Right lobe of liver (tissue), 6 donors: ENCODE data around the gene ANKRD37. TPM values are rescaled to one million over a fixed set of nuclear protein-coding genes. Genes with fewer than 3 reads are reported as not detected.

ENCODE experiments used
- ATAC-seq, 4 donors: fragments of 200-7000 bp; cut with Tn5 transposase; one replicate each; pipeline ENCODE4 v1.9.1; 2020; ENCODE audit warnings: mild to moderate bottlenecking in 4 of 4, moderate library complexity in 4 of 4
- DNase-seq, 3 donors: peaks; one replicate each; pipeline ENCODE4 v3.0.0-alpha.2; 2020
- H3K27ac ChIP-seq, 3 donors: fragments of 200-600 bp; one replicate each; pipeline ENCODE4 v1.8.0; 2022
- H3K27me3 ChIP-seq, 2 donors: fragments of 200-600 bp; one replicate each; pipeline ENCODE4 v1.8.0; 2022
- H3K36me3 ChIP-seq, 4 donors: fragments of 200-600 bp; sonication (generic) in 1 of 4; one replicate each; pipeline versions ENCODE4 v1.5.1 to v1.8.0; 2017 to 2022; ENCODE audit warnings: control low read depth in 1 of 4
- H3K4me1 ChIP-seq, 4 donors: fragments of 200-600 bp; sonication (generic) in 1 of 4; one replicate each; pipeline versions ENCODE4 v1.5.1 to v1.8.0; 2017 to 2022; ENCODE audit warnings: control low read depth in 1 of 4
- H3K4me3 ChIP-seq, 3 donors: fragments of 200-600 bp; one replicate each; pipeline ENCODE4 v1.8.0; 2022
- H3K9me3 ChIP-seq, 4 donors: fragments of 200-600 bp; sonication (generic) in 1 of 4; one replicate each; pipeline versions ENCODE4 v1.5.1 to v1.8.0; 2017 to 2022; ENCODE audit warnings: control low read depth in 1 of 4
- POLR2A ChIP-seq: fragments of 450-650 bp; IDR thresholded peaks from one replicate; pipeline ENCODE4 v1.6.1; 2017; ENCODE audit warnings: antibody characterized with exemption, mild to moderate bottlenecking
- WGBS: methylation state at CpG from one replicate; pipeline ENCODE4 v1.1.6; 2018; ENCODE audit warnings: low coverage, low lambda C conversion rate; ENCODE audit not compliant: insufficient coverage; ENCODE audit errors: missing lambda C conversion rate; 5-methylcytosine and 5-hydroxymethylcytosine counted together
- intact Hi-C, 2 donors: fragments of 100-400 bp; cut with DNase I; formaldehyde crosslinking; loops; one replicate each; pipeline versions ENCODE4 v1.11.2 to v1.14.1; 2022
- long read RNA-seq: library from polyadenylated mRNA; unstranded; transcript quantifications from one replicate; pipeline ENCODE4 v2.0.0, GENCODE V29; 2019
- total RNA-seq, 6 experiments: library from RNA; depleted of rRNA in 2 of 6; stranded (reverse); fragments of >200 nt in 2 of 6; fragmentation: NEBNext Ultra II Directional in 3 of 6; extraction: Animal tissue kit (Norgen Biotek cat#: 25700) in 3 of 6; gene quantifications; one replicate each; pipeline versions ENCODE4 v1.1.0 to v1.2.4, GENCODE V29; 2016 to 2023
- TF ChIP-seq, protein P1 (sequence below), 4 donors: fragments of 200-600 bp in 3 of 4; fragments of 450-650 bp in 1 of 4; IDR thresholded peaks; one replicate each; pipeline versions ENCODE4 v1.5.1 to v1.8.0; 2016 to 2022; ENCODE audit warnings: antibody characterized with exemption in 4 of 4, mild to moderate bottlenecking in 2 of 4
- donor health status: DM: no; HTN: yes; CAD: no.
- donor health status: DM: no; HTN: no; CAD: no.
- donor health status: DM: no; HTN: no; CAD: no.
- donor health status: DM: no; HTN: yes; CAD: no.
- donor health status: DM: no; HTN: yes; CAD: no.

The ANKRD37 gene, protein sequence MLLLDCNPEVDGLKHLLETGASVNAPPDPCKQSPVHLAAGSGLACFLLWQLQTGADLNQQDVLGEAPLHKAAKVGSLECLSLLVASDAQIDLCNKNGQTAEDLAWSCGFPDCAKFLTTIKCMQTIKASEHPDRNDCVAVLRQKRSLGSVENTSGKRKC
- 10 to 100 TPM in 2 of 6 experiments, 1 to 10 TPM in 4; 3.9 to 19.0 (median 6.0) TPM for total RNA-seq
- long read RNA-seq, partial matches to known transcripts, result 0 of 3 reads
- long read RNA-seq, other reads (novel, unspliced or antisense), result 1 of 3 reads

DNA sequence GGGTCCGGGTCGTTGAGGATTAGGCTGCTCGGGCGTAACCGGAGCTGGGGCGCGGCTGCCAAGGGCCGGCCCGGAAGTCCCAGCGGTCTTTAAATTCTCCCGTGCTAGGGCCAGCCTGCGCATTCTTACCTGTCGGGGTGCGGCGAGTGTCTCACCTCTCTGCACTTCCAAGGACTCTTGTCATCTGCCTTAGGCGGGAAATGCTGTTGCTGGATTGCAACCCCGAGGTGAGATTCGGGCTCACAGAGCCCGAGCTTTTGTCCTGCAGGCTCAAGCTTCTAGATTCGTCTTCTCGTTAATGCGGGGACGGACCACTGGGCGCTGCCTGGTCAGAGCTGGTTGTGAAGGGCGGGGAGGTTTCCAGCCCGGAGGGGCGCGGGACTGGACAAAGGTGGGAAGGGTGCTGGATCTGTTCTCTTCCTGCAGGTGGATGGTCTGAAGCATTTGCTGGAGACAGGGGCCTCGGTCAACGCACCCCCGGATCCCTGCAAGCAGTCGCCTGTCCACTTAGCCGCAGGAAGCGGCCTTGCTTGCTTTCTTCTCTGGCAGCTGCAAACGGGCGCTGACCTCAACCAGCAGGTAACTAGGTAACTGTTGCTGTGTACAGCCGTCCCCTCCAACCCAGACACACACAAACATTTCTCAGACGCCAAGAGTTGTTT, at the start of gene ANKRD37:
ANKRD37 (plus strand) TSS at position 118 of the 662 bp plus-strand sequence; CDS start at position 201, 83 bp downstream.
- TF ChIP-seq, protein P1, sequence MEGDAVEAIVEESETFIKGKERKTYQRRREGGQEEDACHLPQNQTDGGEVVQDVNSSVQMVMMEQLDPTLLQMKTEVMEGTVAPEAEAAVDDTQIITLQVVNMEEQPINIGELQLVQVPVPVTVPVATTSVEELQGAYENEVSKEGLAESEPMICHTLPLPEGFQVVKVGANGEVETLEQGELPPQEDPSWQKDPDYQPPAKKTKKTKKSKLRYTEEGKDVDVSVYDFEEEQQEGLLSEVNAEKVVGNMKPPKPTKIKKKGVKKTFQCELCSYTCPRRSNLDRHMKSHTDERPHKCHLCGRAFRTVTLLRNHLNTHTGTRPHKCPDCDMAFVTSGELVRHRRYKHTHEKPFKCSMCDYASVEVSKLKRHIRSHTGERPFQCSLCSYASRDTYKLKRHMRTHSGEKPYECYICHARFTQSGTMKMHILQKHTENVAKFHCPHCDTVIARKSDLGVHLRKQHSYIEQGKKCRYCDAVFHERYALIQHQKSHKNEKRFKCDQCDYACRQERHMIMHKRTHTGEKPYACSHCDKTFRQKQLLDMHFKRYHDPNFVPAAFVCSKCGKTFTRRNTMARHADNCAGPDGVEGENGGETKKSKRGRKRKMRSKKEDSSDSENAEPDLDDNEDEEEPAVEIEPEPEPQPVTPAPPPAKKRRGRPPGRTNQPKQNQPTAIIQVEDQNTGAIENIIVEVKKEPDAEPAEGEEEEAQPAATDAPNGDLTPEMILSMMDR (IDR thresholded peaks at IDR 0.05), result no peak
- peak; percentile 70 for TF ChIP-seq POLR2A
- 8% methylated on average over 6 of the region's 38 CpGs for WGBS
- DNase-seq (peak; percentile 68 to 82 (median 80)), ATAC-seq (peak; percentile 43 to 68 (median 53))
- H3K4me1 ChIP-seq, result peaks cover 0 to 8% (median 4%) of the 10 kb centered on the region in 4 donors
- peak within 1 kb of the TSS; percentile 57 to 80 (median 69) for H3K4me3 ChIP-seq
- intact Hi-C loops, result loop anchor here in 1 of 2 donors (10.0 kb wide), 1 partner anchor 192 kb away; the partner anchor contains the start of genes CFAP97 and SNX25
- no peaks in the 10 kb centered on the region for H3K9me3 ChIP-seq
- H3K36me3 ChIP-seq, result peaks cover 0 to 27% (median 6%) of the 10 kb centered on the region in 4 donors
- no peaks in the 10 kb centered on the region for H3K27me3 ChIP-seq
- peak within 1 kb of the TSS; percentile 100 for H3K27ac ChIP-seq

DNA sequence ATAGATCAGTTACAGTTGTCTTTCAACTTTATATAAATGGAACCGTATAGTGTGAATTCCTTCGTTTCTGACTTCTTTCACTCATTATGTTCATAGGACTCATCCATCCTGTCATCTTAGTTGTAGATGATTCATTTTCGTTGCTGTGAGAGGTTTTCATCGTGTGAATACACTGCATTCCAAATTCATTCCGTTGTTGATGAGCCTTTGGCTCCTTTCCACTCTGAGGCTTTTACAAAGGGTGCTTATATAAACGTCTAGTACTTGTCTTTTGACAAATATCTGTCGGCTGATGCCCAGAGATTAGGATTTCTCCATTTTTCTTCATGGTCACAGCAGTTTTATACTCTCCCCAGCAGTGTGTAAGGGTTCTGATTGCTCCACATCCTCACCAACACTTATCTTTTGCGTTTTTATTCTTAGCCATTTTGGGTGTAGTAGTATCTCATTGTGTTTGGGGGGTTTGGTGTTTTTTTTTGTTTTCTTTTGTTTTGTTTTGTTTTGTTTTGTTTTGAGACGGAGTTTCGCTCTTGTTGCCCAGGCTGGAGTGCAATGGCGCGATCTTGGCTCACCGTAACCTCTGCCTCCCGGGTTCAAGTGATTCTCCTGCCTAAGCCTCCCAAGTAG, 49.6 kb upstream of the ANKRD37 start:
- H3K27me3 ChIP-seq, result no peaks in the 10 kb centered on the region
- TF ChIP-seq, protein P1 (IDR thresholded peaks at IDR 0.05), result no peak
- no peak for TF ChIP-seq POLR2A
- H3K36me3 ChIP-seq, result peaks cover 0 to 9% (median 0%) of the 10 kb centered on the region in 4 donors
- no peak for DNase-seq
- H3K27ac ChIP-seq, result no peak overlapping the region
- ATAC-seq, result no peak
- intact Hi-C loops, result no loop called here
- H3K4me1 ChIP-seq, result no peaks in the 10 kb centered on the region
- H3K9me3 ChIP-seq, result no peaks in the 10 kb centered on the region
- WGBS, result 94% methylated on average over 14 of the region's 14 CpGs
- H3K4me3 ChIP-seq, result no peak overlapping the region

DNA sequence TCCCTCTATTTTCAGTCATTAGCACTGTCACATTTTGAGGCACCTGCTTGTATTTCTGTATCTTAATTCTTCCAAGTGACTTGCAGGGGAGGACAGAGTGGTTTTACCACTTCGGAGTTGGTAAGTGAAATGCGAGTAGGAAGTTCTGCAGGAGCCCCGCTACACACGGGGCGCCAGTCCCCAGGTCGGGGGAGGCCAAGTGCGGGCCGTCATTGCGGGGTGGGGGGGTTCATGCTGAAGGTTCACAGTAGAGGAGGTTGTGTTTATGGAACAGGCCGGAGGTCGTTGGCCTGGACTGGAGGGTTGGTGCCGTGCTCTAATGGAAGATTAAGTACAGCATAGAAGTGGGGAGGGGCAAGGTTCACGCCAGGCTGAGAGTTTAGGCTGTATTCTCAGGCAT, 45.0 kb upstream of the ANKRD37 start:
- ATAC-seq (no peak), DNase-seq (no peak)
- H3K4me1 ChIP-seq, result no peaks in the 10 kb centered on the region
- H3K27ac ChIP-seq, result no peak overlapping the region
- intact Hi-C loops, result no loop called here
- peaks cover 0 to 5% (median 0%) of the 10 kb centered on the region in 4 donors for H3K36me3 ChIP-seq
- H3K4me3 ChIP-seq, result no peak overlapping the region
- no peak for TF ChIP-seq POLR2A
- TF ChIP-seq, protein P1 (IDR thresholded peaks at IDR 0.05), result no peak
- 86% methylated on average over 7 of the region's 13 CpGs for WGBS
- no peaks in the 10 kb centered on the region for H3K9me3 ChIP-seq
- H3K27me3 ChIP-seq, result no peaks in the 10 kb centered on the region

DNA sequence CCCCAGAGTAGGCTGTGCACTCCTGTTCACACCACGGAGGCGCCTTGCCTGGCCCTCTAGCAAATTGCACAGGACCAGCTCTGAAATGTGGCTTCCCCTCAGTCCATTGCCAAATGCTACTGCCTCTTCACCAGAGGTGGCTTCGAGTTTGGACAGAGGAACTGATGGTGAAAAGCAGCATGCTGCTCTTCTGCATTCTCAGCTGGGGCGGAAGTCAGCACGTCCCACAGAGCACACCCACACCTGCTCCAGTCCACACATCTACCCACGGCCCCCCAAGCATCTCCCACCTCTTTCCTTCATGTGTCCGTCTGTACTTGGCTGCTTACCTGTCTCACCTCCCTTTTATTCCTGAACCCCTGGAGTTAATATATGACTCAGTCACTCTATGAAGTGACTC, 44.4 kb upstream of the ANKRD37 start:
- intact Hi-C loops, result no loop called here
- H3K27ac ChIP-seq, result no peak overlapping the region
- TF ChIP-seq, protein P1 (IDR thresholded peaks at IDR 0.05), result no peak
- no peak for TF ChIP-seq POLR2A
- H3K27me3 ChIP-seq, result no peaks in the 10 kb centered on the region
- no peaks in the 10 kb centered on the region for H3K36me3 ChIP-seq
- H3K4me3 ChIP-seq, result no peak overlapping the region
- no peaks in the 10 kb centered on the region for H3K4me1 ChIP-seq
- DNase-seq (no peak), ATAC-seq (no peak)
- no peaks in the 10 kb centered on the region for H3K9me3 ChIP-seq
- WGBS, result 83% methylated on average over 1 of the region's 7 CpGs
